ENCODE measurements around the gene SLC37A2. TPM values are rescaled to one million over a fixed set of nuclear protein-coding genes. Genes with fewer than 3 reads are reported as not detected.

Gene SLC37A2
- polyA plus RNA-seq, 1 of the 3 experiments (the other 2 are of a cell fraction) = 0.44 TPM

DNA sequence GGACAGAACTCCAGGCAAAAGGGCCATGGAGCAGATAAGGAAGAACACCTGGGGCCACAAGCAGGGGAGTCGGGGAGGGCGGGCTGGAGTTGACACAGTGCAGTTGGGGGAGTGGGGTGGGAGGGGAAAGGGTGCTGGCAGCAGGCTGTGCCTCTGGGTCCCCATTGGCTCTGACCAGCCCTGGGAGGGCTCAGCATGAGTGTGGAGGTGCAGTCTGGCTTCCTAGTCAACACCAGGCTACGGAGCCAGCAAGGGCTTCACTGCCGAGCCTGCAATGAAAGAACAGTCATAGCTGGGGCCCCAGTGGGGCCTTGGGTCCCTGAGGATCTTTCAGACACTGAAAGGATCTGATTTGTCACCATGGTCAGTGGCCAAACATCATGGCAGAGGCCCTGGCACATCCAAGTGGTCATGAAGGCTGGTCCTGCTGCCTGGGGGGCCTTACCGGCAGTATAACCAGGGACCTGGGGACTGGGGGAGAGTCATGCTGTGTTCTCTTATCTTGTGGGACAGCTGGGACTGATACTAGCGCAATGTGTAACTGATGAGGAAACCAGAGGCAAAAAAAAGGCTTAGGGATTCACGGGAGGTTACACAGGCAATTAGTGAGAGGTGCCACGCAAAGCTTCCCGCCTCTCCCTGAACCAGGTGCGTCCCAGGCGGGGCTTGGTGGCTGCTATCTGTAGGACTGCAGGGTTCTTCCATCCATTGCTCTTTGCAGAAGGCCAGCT is 11.6 kb downstream of the SLC37A2 start:
- Histone ChIP-seq H4K20me1 (ENCODE audit: insufficient read depth) (no peaks in the 10 kb centered on the region), H3K36me3 (replicated peaks in 1 of 2; ENCODE audit: control insufficient read depth in 1 of 2, insufficient read depth in 2 of 2, low read length in 1 of 2) (no peaks in the 10 kb centered on the region), H3K9me3 (no peaks in the 10 kb centered on the region), H3K79me2 (ENCODE audit: insufficient read depth) (no peaks in the 10 kb centered on the region), H2AFZ (ENCODE audit: low read depth) (no peak overlapping the region), H3K4me1 (ENCODE audit: control insufficient read depth in 1 of 2, insufficient read depth in 2 of 2, low read depth in 1 of 2, low read length in 1 of 2) (no peaks in the 10 kb centered on the region; a peak in 1 of 4 replicates), H3K27ac (ENCODE audit: low read depth in 2 of 2, low read length in 1 of 2) (no peak overlapping the region), H3K9me2 (no peaks in the 10 kb centered on the region), H3F3A (replicated peaks; ENCODE audit: insufficient read depth) (no peaks in the 10 kb centered on the region), H3K9ac (no peak overlapping the region), H3K4me2 (no peak overlapping the region), H3K27me3 (ENCODE audit: insufficient read depth) (no peaks in the 10 kb centered on the region), H3K4me3 (ENCODE audit: low read depth in 2 of 2, low read length in 1 of 2) (no peak overlapping the region)
- WGBS (ENCODE audit: low lambda C conversion rate) = 87% methylated on average over 9 of the region's 11 CpGs
- DNase-seq = peak; percentile 20
- CTCF ChIA-PET = interaction anchor here (0.9 to 3.8 kb wide), 4 partner anchors 14 to 208 kb away, joined by 3 to 14 read pairs (median 8); no protein-coding TSS in a partner anchor
- TF ChIP-seq RCOR1 (IDR thresholded peaks at IDR 0.05; ENCODE audit: low read length) (no peak), FOSL2 (IDR thresholded peaks at IDR 0.05; ENCODE audit: borderline replicate concordance, low read depth) (no peak), CHD2 (IDR thresholded peaks at IDR 0.05; ENCODE audit: low read length, partially characterized antibody) (no peak), TEAD4 (IDR thresholded peaks at IDR 0.05; ENCODE audit: borderline replicate concordance, insufficient read depth) (no peak), NRF1 (IDR thresholded peaks at IDR 0.05; ENCODE audit: low read depth, low read length) (no peak), RAD21 (IDR thresholded peaks at IDR 0.05; ENCODE audit: low read length) (no peak)
- TF ChIP-seq, protein P1, sequence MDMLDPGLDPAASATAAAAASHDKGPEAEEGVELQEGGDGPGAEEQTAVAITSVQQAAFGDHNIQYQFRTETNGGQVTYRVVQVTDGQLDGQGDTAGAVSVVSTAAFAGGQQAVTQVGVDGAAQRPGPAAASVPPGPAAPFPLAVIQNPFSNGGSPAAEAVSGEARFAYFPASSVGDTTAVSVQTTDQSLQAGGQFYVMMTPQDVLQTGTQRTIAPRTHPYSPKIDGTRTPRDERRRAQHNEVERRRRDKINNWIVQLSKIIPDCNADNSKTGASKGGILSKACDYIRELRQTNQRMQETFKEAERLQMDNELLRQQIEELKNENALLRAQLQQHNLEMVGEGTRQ (IDR thresholded peaks at IDR 0.05; ENCODE audit: borderline replicate concordance, low read depth, low read length) = no peak
- POLR2A ChIA-PET = no interaction called here

DNA sequence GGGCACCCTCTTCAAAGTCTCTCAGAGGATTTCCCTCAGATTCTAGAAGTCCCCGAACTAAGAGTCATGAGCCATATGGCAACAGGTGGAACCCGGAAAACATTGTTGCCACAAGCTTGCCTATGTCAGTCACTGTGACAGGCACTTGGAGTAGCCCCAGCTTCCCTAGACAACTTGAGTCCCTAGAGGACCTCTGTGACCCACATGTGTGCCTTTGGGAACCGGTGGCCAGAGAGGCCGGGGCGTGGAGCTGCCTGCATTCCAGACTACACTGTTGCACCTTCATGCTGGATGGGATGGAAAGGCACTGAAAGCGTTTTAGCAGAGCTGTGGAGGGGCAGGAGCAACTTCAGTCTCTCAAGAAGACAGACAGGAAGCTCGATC is 12.1 kb downstream of the SLC37A2 start:
- DNase-seq = no peak
- 68% methylated on average over 5 of the region's 7 CpGs for WGBS (ENCODE audit: low lambda C conversion rate)
- Histone ChIP-seq H3K9me2 (no peaks in the 10 kb centered on the region), H3K79me2 (ENCODE audit: insufficient read depth) (no peaks in the 10 kb centered on the region), H3K4me1 (ENCODE audit: control insufficient read depth in 1 of 2, insufficient read depth in 2 of 2, low read depth in 1 of 2, low read length in 1 of 2) (no peaks in the 10 kb centered on the region; a peak in 1 of 4 replicates), H4K20me1 (ENCODE audit: insufficient read depth) (no peaks in the 10 kb centered on the region), H3K27me3 (ENCODE audit: insufficient read depth) (no peaks in the 10 kb centered on the region), H3F3A (replicated peaks; ENCODE audit: insufficient read depth) (no peaks in the 10 kb centered on the region), H3K27ac (ENCODE audit: low read depth in 2 of 2, low read length in 1 of 2) (no peak overlapping the region), H3K4me3 (ENCODE audit: low read depth in 2 of 2, low read length in 1 of 2) (no peak overlapping the region), H3K9ac (no peak overlapping the region), H2AFZ (ENCODE audit: low read depth) (no peak overlapping the region), H3K4me2 (no peak overlapping the region), H3K36me3 (replicated peaks in 1 of 2; ENCODE audit: control insufficient read depth in 1 of 2, insufficient read depth in 2 of 2, low read length in 1 of 2) (no peaks in the 10 kb centered on the region), H3K9me3 (no peaks in the 10 kb centered on the region)
- no peak for TF ChIP-seq RAD21 (IDR thresholded peaks at IDR 0.05; ENCODE audit: low read length)
- TF ChIP-seq TAF1 (IDR thresholded peaks at IDR 0.05; ENCODE audit: borderline replicate concordance, low read depth, low read length) = no peak
- TF ChIP-seq JUND (IDR thresholded peaks at IDR 0.05) = no peak
- TF ChIP-seq, protein P2, sequence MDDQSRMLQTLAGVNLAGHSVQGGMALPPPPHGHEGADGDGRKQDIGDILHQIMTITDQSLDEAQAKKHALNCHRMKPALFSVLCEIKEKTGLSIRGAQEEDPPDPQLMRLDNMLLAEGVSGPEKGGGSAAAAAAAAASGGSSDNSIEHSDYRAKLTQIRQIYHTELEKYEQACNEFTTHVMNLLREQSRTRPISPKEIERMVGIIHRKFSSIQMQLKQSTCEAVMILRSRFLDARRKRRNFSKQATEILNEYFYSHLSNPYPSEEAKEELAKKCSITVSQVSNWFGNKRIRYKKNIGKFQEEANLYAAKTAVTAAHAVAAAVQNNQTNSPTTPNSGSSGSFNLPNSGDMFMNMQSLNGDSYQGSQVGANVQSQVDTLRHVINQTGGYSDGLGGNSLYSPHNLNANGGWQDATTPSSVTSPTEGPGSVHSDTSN (IDR thresholded peaks at IDR 0.05) = no peak
- no peak for TF ChIP-seq RXRA (IDR thresholded peaks at IDR 0.05; ENCODE audit: borderline replicate concordance, low read depth)
- TF ChIP-seq, protein P1 (IDR thresholded peaks at IDR 0.05; ENCODE audit: borderline replicate concordance, low read depth, low read length) = no peak
- TF ChIP-seq, protein P3, sequence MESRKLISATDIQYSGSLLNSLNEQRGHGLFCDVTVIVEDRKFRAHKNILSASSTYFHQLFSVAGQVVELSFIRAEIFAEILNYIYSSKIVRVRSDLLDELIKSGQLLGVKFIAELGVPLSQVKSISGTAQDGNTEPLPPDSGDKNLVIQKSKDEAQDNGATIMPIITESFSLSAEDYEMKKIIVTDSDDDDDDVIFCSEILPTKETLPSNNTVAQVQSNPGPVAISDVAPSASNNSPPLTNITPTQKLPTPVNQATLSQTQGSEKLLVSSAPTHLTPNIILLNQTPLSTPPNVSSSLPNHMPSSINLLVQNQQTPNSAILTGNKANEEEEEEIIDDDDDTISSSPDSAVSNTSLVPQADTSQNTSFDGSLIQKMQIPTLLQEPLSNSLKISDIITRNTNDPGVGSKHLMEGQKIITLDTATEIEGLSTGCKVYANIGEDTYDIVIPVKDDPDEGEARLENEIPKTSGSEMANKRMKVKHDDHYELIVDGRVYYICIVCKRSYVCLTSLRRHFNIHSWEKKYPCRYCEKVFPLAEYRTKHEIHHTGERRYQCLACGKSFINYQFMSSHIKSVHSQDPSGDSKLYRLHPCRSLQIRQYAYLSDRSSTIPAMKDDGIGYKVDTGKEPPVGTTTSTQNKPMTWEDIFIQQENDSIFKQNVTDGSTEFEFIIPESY (IDR thresholded peaks at IDR 0.05; ENCODE audit: borderline replicate concordance, low read depth) = no peak
- no peak for TF ChIP-seq MEF2A (IDR thresholded peaks at IDR 0.05; ENCODE audit: borderline replicate concordance, low read depth)
- TF ChIP-seq FOSL2 (IDR thresholded peaks at IDR 0.05; ENCODE audit: borderline replicate concordance, low read depth) = no peak
- TF ChIP-seq, protein P4, sequence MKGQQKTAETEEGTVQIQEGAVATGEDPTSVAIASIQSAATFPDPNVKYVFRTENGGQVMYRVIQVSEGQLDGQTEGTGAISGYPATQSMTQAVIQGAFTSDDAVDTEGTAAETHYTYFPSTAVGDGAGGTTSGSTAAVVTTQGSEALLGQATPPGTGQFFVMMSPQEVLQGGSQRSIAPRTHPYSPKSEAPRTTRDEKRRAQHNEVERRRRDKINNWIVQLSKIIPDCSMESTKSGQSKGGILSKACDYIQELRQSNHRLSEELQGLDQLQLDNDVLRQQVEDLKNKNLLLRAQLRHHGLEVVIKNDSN (IDR thresholded peaks at IDR 0.05; ENCODE audit: borderline replicate concordance, low read depth) = no peak
- no peak for TF ChIP-seq TCF12 (IDR thresholded peaks at IDR 0.05)
- no peak for TF ChIP-seq GATA2 (CRISPR knock-in tag; IDR thresholded peaks at IDR 0.05)
- no peak for TF ChIP-seq ELF1 (IDR thresholded peaks at IDR 0.05)
- no peak for TF ChIP-seq EZH2phosphoT487 (IDR thresholded peaks at IDR 0.05; ENCODE audit: borderline replicate concordance, low read depth)
- TF ChIP-seq YY1 (IDR thresholded peaks at IDR 0.05; ENCODE audit: low read depth) = no peak
- TF ChIP-seq TEAD4 (IDR thresholded peaks at IDR 0.05; ENCODE audit: borderline replicate concordance, insufficient read depth) = no peak
- TF ChIP-seq RCOR1 (IDR thresholded peaks at IDR 0.05; ENCODE audit: low read length) = no peak
- TF ChIP-seq FOXJ3 (CRISPR knock-in tag; IDR thresholded peaks at IDR 0.05) = no peak
- ChIA-PET POLR2A (no interaction called here), CTCF (interaction anchor here (0.9 to 4.4 kb wide), 4 partner anchors 15 to 66 kb away, joined by 3 to 22 read pairs (median 13); no protein-coding TSS in a partner anchor)

All from SK-N-SH (cell line).